NT2/D1 (cell line): ENCODE data around the gene SPDYC.

Experiments
- SUZ12 ChIP-seq: IDR thresholded peaks from 2 replicates; pipeline ENCODE4 v1.6.1; 2011; ENCODE audit not compliant: insufficient read length, insufficient read depth; ENCODE audit errors: extremely low read depth
- YY1 ChIP-seq: IDR thresholded peaks from 2 replicates; pipeline ENCODE4 v1.6.1; 2011; ENCODE audit not compliant: insufficient read length, insufficient read depth
- ZNF274 ChIP-seq: IDR thresholded peaks from 2 replicates; pipeline ENCODE4 v1.6.1; 2011; ENCODE audit warnings: mild to moderate bottlenecking, low read depth, low read length

- TF ChIP-seq ZNF274 (no peak), SUZ12 (no peak), YY1 (no peak)
These were observed 40.2 kb upstream of the SPDYC start for GRCh38 chr11:65129649-65130441.
